Peyer's patch (tissue), 4 donors: Measurements from ENCODE around the gene PIP5K1C. TPM values are rescaled to one million over a fixed set of nuclear protein-coding genes. Genes with fewer than 3 reads are reported as not detected.
A peak's percentile ranks its signal among the peaks of the same experiment; 100 is the strongest.

ENCODE experiments used
- DNase-seq, 3 donors: peaks; one replicate each; pipeline ENCODE4 v3.0.0-alpha.2; 2017 to 2019
- H3K27ac ChIP-seq, 4 donors: fragments of 200-600 bp; sonication (generic); one replicate each; pipeline ENCODE4 v1.5.1; 2016 to 2019
- H3K27me3 ChIP-seq, 2 donors: fragments of 200-600 bp; sonication (generic); one replicate each; pipeline ENCODE4 v1.5.1; 2019
- H3K36me3 ChIP-seq, 3 donors: fragments of 200-600 bp; sonication (generic); one replicate each; pipeline ENCODE4 v1.5.1; 2016 to 2019
- H3K4me1 ChIP-seq, 4 donors: fragments of 200-600 bp; sonication (generic); one replicate each; pipeline ENCODE4 v1.5.1; 2016 to 2019
- H3K4me3 ChIP-seq, 4 donors: fragments of 200-600 bp; sonication (generic); 1 replicate in 3 of 4; 2 replicates in 1 of 4; pipeline ENCODE4 v1.5.1; 2016 to 2019; ENCODE audit warnings: mild to moderate bottlenecking in 1 of 4
- H3K9me3 ChIP-seq, 4 donors: fragments of 200-600 bp; sonication (generic); one replicate each; pipeline ENCODE4 v1.5.1; 2016 to 2019; ENCODE audit warnings: mild to moderate bottlenecking in 1 of 4
- POLR2A ChIP-seq, 2 donors: fragments of 450-650 bp; IDR thresholded peaks; one replicate each; pipeline ENCODE4 v1.5.1; 2017; ENCODE audit warnings: antibody characterized with exemption in 2 of 2, mild to moderate bottlenecking in 2 of 2, moderate library complexity in 2 of 2
- total RNA-seq, 4 donors: library from RNA; depleted of rRNA; stranded (reverse); fragments of >200 nt; gene quantifications; one replicate each; pipeline ENCODE4 v1.1.0, GENCODE V29; 2016
- TF ChIP-seq, protein P1 (sequence below), 6 experiments: fragments of 450-650 bp in 4 of 6; fragments of 200-600 bp in 2 of 6; sonication (generic) in 1 of 6; IDR thresholded peaks; one replicate each; pipeline ENCODE4 v1.5.1; 2017 to 2019; ENCODE audit warnings: antibody characterized with exemption in 6 of 6, mild to moderate bottlenecking in 3 of 6, moderate library complexity in 1 of 6

PIP5K1C gene
- total RNA-seq, 4 donors from 2014 or later, result 22.6 to 27.2 (median 26.1) TPM

GRCh38 chr19:3606690-3607289, 93.5 kb downstream of the PIP5K1C start, which contains the start of gene TBXA2R:
TBXA2R (minus strand) TSS chr19:3606875; CDS start chr19:3600634, 6,241 bp downstream.
- peaks cover 0 to 40% (median 23%) of the 10 kb centered on the region in 4 donors for H3K4me1 ChIP-seq
- no peaks in the 10 kb centered on the region for H3K27me3 ChIP-seq
- no peaks in the 10 kb centered on the region for H3K9me3 ChIP-seq
- peak; percentile 67 to 87 (median 78) for DNase-seq
- H3K27ac ChIP-seq, result peak within 1 kb of the TSS; percentile 55 to 74 (median 70)
- H3K36me3 ChIP-seq, result peaks cover 0 to 10% (median 0%) of the 10 kb centered on the region in 3 donors
- H3K4me3 ChIP-seq, result peak within 1 kb of the TSS; percentile 41 to 57 (median 48)
- TF ChIP-seq, protein P1, sequence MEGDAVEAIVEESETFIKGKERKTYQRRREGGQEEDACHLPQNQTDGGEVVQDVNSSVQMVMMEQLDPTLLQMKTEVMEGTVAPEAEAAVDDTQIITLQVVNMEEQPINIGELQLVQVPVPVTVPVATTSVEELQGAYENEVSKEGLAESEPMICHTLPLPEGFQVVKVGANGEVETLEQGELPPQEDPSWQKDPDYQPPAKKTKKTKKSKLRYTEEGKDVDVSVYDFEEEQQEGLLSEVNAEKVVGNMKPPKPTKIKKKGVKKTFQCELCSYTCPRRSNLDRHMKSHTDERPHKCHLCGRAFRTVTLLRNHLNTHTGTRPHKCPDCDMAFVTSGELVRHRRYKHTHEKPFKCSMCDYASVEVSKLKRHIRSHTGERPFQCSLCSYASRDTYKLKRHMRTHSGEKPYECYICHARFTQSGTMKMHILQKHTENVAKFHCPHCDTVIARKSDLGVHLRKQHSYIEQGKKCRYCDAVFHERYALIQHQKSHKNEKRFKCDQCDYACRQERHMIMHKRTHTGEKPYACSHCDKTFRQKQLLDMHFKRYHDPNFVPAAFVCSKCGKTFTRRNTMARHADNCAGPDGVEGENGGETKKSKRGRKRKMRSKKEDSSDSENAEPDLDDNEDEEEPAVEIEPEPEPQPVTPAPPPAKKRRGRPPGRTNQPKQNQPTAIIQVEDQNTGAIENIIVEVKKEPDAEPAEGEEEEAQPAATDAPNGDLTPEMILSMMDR (IDR thresholded peaks at IDR 0.05), result no peak
- no peak for TF ChIP-seq POLR2A (IDR thresholded peaks at IDR 0.05)

GRCh38 chr19:3606174-3606689, 94.0 kb downstream of the PIP5K1C start:
- Histone ChIP-seq H3K4me1 (peaks cover 0 to 40% (median 23%) of the 10 kb centered on the region in 4 donors), H3K27me3 (no peaks in the 10 kb centered on the region), H3K9me3 (no peaks in the 10 kb centered on the region), H3K27ac (peak overlapping the region; percentile 55 to 74 (median 70)), H3K36me3 (peaks cover 0 to 4% (median 0%) of the 10 kb centered on the region in 3 donors), H3K4me3 (peak overlapping the region; percentile 41 to 57 (median 48))
- TF ChIP-seq POLR2A (IDR thresholded peaks at IDR 0.05), result no peak
- TF ChIP-seq, protein P1 (IDR thresholded peaks at IDR 0.05), result no peak
- peak; percentile 54 to 81 (median 79) for DNase-seq

DNA sequence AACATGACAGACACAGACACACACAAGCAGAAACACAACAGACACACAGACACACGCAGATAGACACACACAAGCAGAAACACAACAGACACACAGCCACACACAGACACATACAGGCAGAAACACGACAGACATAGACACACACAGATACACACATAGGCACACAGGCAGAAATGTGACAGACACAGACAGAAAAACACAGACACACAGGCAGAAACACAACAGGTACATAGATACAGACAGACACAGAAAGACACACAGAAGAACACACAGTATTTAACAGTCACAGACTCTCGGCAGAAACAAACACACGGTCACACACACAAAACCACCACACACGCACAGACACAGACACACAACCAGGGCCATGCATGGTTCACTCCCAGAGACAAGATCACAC, 94.5 kb downstream of the PIP5K1C start:
- H3K27me3 ChIP-seq, result no peaks in the 10 kb centered on the region
- H3K9me3 ChIP-seq, result no peaks in the 10 kb centered on the region
- no peak for DNase-seq
- peak overlapping the region in 3 of 4 donors; percentile 68 to 74 (median 71) for H3K27ac ChIP-seq
- H3K36me3 ChIP-seq, result no peaks in the 10 kb centered on the region
- peaks cover 0 to 40% (median 23%) of the 10 kb centered on the region in 4 donors for H3K4me1 ChIP-seq
- peak overlapping the region in 3 of 4 donors; percentile 46 to 57 (median 49) for H3K4me3 ChIP-seq
- TF ChIP-seq POLR2A (IDR thresholded peaks at IDR 0.05), result no peak
- TF ChIP-seq, protein P1 (IDR thresholded peaks at IDR 0.05), result no peak

GRCh38 chr19:3605361-3605760, 94.9 kb downstream of the PIP5K1C start:
- no peak for DNase-seq
- Histone ChIP-seq H3K27ac (peak overlapping the region in 2 of 4 donors; percentile 21 to 55), H3K4me3 (peak overlapping the region in 1 of 4 donors; percentile 57), H3K9me3 (no peaks in the 10 kb centered on the region), H3K36me3 (no peaks in the 10 kb centered on the region), H3K27me3 (no peaks in the 10 kb centered on the region), H3K4me1 (peaks cover 0 to 40% (median 23%) of the 10 kb centered on the region in 4 donors)
- TF ChIP-seq, protein P1 (IDR thresholded peaks at IDR 0.05), result no peak
- TF ChIP-seq POLR2A (IDR thresholded peaks at IDR 0.05), result no peak

DNA sequence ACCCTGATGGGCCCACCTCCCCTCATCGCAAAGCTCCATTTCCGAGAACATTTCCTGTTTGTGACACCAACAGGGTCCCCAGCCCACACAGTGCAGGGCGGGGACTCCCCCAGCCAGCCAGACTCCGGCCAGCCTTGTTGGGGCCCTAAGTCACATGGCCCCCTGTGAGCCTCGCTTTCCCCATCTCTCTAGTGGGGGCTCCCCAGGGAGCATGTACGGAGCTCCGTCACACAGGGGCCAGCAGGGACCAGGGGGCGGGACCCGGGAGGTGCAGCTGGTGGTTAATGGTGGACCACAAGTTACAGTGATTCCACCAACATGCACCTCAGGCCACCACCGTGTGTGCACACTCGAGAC, 95.3 kb downstream of the PIP5K1C start:
- no peaks in the 10 kb centered on the region for H3K27me3 ChIP-seq
- H3K9me3 ChIP-seq, result no peaks in the 10 kb centered on the region
- H3K36me3 ChIP-seq, result no peaks in the 10 kb centered on the region
- TF ChIP-seq, protein P1 (IDR thresholded peaks at IDR 0.05), result no peak
- no peak for TF ChIP-seq POLR2A (IDR thresholded peaks at IDR 0.05)
- peak overlapping the region in 3 of 4 donors; percentile 21 to 71 (median 55) for H3K27ac ChIP-seq
- no peak overlapping the region for H3K4me3 ChIP-seq
- DNase-seq, result peak in 1 of 3 donors; percentile 33
- peaks cover 0 to 40% (median 23%) of the 10 kb centered on the region in 4 donors for H3K4me1 ChIP-seq
